ENCODE measurements around the gene ZNF548.

ZNF548 gene

DNA sequence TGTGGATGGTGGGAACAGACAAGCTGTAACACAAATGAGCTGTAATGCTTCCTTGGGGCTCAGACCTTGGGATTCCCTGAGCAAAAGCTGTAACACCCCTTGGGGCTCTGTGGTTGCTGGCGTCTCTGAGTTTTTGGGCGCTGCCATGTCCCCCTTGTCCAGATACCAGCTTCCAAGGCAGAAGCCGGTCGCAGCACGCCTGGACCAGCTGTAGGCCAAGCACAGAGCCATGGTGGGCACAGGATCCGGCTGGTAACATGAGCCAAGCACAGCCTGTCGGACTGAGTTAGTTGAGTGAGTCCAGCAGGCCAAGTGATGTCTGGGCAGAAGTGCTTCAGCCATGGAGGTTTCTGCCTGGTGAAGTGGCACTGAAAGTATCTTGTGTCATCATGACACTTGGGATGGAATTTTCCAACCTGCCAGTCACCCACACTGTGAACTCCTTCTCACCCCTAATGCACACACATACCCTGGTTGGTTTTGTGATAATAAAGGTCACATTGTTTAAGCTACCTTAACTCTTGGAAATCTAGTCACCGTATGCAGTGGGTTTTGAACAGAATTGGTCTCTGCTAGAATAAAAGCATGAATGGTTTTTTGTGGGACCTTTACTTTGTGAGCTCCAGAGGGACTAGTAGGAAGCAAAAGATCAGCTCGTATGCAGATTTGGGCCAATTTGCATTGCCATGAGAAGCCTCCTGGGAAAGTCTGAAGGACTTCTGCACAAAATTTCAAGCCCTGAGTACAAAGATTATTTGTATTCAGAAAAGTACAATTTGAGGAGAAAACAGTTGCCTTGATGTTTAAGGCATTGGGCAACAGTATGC, 14.3 kb downstream of the ZNF548 start:
- H3K9me3 ChIP-seq (ENCODE audit: control insufficient read depth in 1 of 2, low read length in 2 of 2) = peaks cover 10 to 47% of the 10 kb centered on the region in 2 donors
- peaks cover 4 to 37% of the 10 kb centered on the region in 2 donors for H3K36me3 ChIP-seq (ENCODE audit: control insufficient read depth in 1 of 2, insufficient read depth in 2 of 2, low read length in 2 of 2)
- no peaks in the 10 kb centered on the region for H3K4me1 ChIP-seq (ENCODE audit: control insufficient read depth in 1 of 2, insufficient read depth in 2 of 2, low read length in 2 of 2)
- H3K27ac ChIP-seq (ENCODE audit: low read length) = no peak overlapping the region
- H3K4me3 ChIP-seq (ENCODE audit: low read depth in 1 of 2, low read length in 2 of 2) = peak overlapping the region in 1 of 2 donors; percentile 12
- no peaks in the 10 kb centered on the region for H3K27me3 ChIP-seq (ENCODE audit: low read depth, low read length)

DNA sequence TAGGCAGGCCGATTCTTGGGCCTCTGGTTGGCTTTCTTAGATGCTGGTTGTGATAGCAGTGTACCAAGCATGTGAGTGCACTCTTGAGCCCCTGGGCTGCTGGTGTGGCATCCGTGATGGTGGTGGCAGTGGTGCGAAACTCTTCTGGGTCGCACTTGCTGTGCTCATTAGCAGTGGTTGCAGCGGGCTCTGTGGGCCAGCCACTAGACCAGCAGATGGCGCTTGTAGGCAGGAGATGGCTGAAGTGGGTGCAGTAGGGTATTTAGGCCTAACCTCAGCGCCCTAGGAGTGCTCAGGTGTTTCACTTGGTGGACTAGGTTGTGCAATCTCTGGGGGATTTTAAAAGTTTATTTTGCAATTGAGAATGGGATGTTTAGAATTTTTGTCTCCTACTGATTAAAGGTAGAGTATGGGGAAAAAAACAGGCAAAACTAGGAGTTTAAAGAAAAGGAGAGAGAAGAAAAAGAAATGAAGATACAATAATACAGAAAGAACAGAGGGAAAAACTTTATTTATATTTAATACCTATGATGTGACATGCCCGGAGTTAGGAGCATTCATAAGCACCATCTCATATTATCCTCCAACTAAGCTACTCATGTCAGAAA, 17.0 kb downstream of the ZNF548 start:
- H3K27ac ChIP-seq (ENCODE audit: low read length) = no peak overlapping the region
- peaks cover 4 to 7% of the 10 kb centered on the region in 2 donors for H3K4me1 ChIP-seq (ENCODE audit: control insufficient read depth in 1 of 2, insufficient read depth in 2 of 2, low read length in 2 of 2)
- peak overlapping the region in 1 of 2 donors; percentile 40 for H3K4me3 ChIP-seq (ENCODE audit: low read depth in 1 of 2, low read length in 2 of 2)
- peaks cover 0 to 33% of the 10 kb centered on the region in 2 donors for H3K9me3 ChIP-seq (ENCODE audit: control insufficient read depth in 1 of 2, low read length in 2 of 2)
- no peaks in the 10 kb centered on the region for H3K27me3 ChIP-seq (ENCODE audit: low read depth, low read length)
- H3K36me3 ChIP-seq (ENCODE audit: control insufficient read depth in 1 of 2, insufficient read depth in 2 of 2, low read length in 2 of 2) = peaks cover 0 to 15% of the 10 kb centered on the region in 2 donors

DNA sequence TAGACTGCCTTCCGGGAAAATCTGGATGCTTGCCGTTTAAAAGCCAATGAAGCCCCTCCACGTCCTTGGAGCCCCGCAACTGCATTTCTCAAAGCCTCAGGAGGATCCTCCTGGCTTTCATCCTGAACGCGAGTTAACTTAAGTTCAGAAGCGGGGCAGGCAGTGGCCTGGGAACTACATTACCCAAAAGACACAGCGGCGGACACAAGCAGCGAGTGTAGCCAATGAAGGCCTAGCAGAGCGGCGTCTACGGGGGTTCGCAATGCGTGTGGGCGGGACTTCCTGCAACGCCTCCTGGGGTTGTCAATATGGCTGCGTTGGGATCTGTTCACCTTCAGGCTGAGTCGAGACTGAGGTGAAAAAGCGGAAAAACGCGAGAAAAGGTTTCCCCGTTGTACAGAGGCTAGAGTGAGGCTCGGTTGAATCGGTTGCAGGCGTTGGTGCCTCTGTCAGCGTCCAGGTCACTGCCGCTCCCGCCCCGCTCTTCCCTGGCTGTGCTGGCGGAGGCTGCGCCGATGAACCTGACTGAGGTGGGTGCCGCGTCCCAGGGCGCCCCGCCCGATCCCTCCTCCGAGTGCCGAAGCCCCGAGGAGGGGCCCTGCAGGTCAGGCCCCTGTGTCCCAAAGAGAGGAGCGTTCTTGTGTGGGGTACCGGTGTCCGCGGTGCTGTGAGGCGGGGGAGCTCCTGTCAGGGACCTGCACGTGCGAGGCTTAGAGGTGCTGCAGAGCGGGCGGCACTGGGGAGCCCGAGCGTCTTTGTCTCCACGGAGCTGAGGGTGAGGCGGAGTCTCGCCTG, 21.4 kb downstream of the ZNF548 start, which contains the start of gene ZNF17:
Gene ZNF17, plus strand, starts transcription at position 285 of the 795 bp plus-strand sequence. CDS start 2,455 bp downstream, outside the sequence.
- Histone ChIP-seq H3K9me3 (ENCODE audit: control insufficient read depth in 1 of 2, low read length in 2 of 2) (peaks cover 0 to 18% of the 10 kb centered on the region in 2 donors), H3K36me3 (ENCODE audit: control insufficient read depth in 1 of 2, insufficient read depth in 2 of 2, low read length in 2 of 2) (peaks cover 21 to 32% of the 10 kb centered on the region in 2 donors), H3K4me3 (ENCODE audit: low read depth in 1 of 2, low read length in 2 of 2) (peak within 1 kb of the TSS; percentile 88 to 100), H3K27me3 (ENCODE audit: low read depth, low read length) (no peaks in the 10 kb centered on the region), H3K4me1 (ENCODE audit: control insufficient read depth in 1 of 2, insufficient read depth in 2 of 2, low read length in 2 of 2) (peaks cover 9 to 16% of the 10 kb centered on the region in 2 donors), H3K27ac (ENCODE audit: low read length) (peak within 1 kb of the TSS; percentile 68)

DNA sequence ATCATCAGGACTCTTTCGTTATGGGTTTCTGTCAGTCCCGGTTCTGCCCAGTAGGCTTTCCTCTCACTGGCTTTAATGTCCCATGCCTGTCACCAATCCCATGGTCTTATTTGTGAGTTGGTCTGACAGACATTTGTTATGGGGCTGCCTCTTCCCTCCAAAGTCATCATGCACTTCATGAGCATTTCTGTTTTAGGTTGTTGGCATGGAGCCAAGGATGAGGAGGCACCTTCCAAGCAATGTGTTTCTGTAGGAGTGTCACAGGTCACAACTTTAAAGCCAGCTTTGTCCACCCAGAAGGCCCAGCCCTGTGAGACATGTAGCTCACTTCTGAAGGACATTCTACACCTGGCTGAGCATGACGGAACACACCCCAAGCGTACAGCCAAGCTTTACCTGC, 29.8 kb downstream of the ZNF548 start:
- H3K36me3 ChIP-seq (ENCODE audit: control insufficient read depth in 1 of 2, insufficient read depth in 2 of 2, low read length in 2 of 2) = peaks cover 52 to 85% of the 10 kb centered on the region in 2 donors
- no peaks in the 10 kb centered on the region for H3K4me1 ChIP-seq (ENCODE audit: control insufficient read depth in 1 of 2, insufficient read depth in 2 of 2, low read length in 2 of 2)
- H3K27ac ChIP-seq (ENCODE audit: low read length) = no peak overlapping the region
- H3K27me3 ChIP-seq (ENCODE audit: low read depth, low read length) = no peaks in the 10 kb centered on the region
- H3K4me3 ChIP-seq (ENCODE audit: low read depth in 1 of 2, low read length in 2 of 2) = peak overlapping the region; percentile 27 to 57
- H3K9me3 ChIP-seq (ENCODE audit: control insufficient read depth in 1 of 2, low read length in 2 of 2) = peaks cover 39 to 62% of the 10 kb centered on the region in 2 donors

DNA sequence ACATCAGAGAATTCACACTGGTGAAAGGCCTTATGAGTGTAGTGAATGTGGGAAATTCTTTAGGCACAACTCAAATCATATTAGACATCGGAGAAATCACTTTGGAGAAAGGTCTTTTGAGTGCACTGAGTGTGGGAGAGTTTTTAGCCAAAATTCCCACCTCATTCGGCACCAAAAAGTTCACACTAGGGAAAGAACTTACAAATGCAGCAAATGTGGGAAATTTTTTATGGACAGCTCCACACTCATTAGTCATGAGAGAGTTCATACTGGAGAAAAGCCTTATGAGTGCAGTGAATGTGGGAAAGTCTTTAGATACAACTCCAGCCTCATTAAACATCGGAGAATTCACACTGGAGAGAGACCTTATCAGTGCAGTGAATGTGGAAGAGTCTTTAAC, 31.4 kb downstream of the ZNF548 start:
- Histone ChIP-seq H3K4me1 (ENCODE audit: control insufficient read depth in 1 of 2, insufficient read depth in 2 of 2, low read length in 2 of 2) (no peaks in the 10 kb centered on the region), H3K9me3 (ENCODE audit: control insufficient read depth in 1 of 2, low read length in 2 of 2) (peaks cover 39 to 51% of the 10 kb centered on the region in 2 donors), H3K27me3 (ENCODE audit: low read depth, low read length) (no peaks in the 10 kb centered on the region), H3K36me3 (ENCODE audit: control insufficient read depth in 1 of 2, insufficient read depth in 2 of 2, low read length in 2 of 2) (peaks cover 39 to 69% of the 10 kb centered on the region in 2 donors), H3K27ac (ENCODE audit: low read length) (no peak overlapping the region), H3K4me3 (ENCODE audit: low read depth in 1 of 2, low read length in 2 of 2) (peak overlapping the region; percentile 30 to 57)

DNA sequence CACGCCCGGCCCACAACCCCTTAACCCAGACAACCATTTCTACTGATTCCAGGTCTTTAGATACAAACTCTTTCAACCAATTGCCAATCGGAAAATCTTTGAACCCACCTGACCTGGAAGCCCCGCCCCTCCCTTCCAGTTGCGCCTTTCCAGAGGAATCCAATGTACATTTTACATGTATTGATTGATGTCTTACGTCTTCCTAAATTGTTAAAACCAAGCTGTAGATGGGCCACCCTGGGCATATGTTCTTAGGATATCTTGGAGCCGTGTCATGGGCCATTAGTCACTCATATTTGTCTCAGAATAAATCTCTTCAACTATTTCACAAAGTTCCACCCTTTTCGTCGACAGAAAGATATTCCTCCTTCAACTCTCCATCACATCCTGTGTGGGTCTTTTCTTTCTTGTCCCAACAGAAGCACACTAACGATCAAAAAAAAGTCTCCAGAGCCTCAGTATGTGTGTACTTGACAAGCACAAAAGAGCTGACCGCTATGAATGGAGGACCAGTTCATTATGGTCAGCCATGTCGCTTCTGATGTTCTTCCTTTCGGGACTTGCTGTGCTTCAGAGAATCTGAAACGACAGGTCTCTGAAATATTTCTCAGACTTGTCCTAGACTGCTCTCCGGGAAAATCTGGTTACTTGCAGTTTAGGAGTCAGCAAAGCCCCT, 44.9 kb downstream of the ZNF548 start:
- Histone ChIP-seq H3K4me1 (ENCODE audit: control insufficient read depth in 1 of 2, insufficient read depth in 2 of 2, low read length in 2 of 2) (peaks cover 0 to 18% of the 10 kb centered on the region in 2 donors), H3K27ac (ENCODE audit: low read length) (no peak overlapping the region), H3K27me3 (ENCODE audit: low read depth, low read length) (no peaks in the 10 kb centered on the region), H3K36me3 (ENCODE audit: control insufficient read depth in 1 of 2, insufficient read depth in 2 of 2, low read length in 2 of 2) (peaks cover 0 to 13% of the 10 kb centered on the region in 2 donors), H3K4me3 (ENCODE audit: low read depth in 1 of 2, low read length in 2 of 2) (peak overlapping the region; percentile 67 to 95), H3K9me3 (ENCODE audit: control insufficient read depth in 1 of 2, low read length in 2 of 2) (peaks cover 0 to 5% of the 10 kb centered on the region in 2 donors)

DNA sequence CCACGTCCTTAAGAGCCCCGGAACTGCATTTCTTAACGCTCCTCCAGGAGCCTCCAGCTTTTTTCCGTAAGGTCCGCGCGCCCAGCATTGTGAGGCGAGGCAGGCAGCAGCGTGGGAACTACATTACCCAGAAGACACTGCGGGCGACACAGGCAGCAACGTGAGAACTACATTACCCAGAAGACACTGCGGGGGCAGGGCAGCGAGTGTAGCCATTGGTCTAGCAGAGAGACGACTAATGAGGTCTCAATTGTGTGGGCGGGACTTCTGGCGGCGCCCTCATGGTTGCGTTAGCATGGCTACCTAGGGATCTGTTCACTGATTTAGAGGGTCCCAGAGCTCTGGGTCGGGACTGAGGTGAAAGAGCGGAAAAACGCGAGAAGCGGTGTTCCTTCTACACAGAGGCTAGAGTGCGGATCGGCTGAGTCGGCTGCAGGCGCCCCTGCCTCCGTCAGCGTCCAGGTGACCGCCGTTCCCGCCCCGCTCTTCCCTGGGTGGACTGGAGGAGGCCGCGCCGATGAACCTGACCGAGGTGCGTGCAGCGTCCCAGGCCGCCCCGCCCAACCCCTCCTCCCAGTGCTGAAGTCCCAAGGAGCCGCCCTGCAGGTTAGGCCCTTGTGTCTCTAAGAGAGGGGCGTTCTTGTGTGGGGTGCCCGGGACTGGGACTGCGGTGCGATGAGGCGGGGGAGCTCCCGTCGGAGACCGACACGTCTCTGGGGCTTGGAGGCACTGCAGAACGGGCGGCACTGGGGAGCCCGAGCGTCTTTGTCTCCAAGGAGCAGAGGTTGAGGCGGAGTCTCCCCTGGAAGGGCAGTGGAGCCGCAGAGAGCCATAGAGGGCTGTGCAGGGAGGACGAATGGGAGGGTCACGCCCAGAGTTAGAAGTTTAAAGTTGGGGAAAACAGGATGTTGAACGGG, 45.7 kb downstream of the ZNF548 start, which contains the start of gene ZNF749:
Gene ZNF749, plus strand, starts transcription at position 264 of the 917 bp plus-strand sequence. Its CDS starts 254 bp downstream, at position 518.
- no peaks in the 10 kb centered on the region for H3K27me3 ChIP-seq (ENCODE audit: low read depth, low read length)
- H3K9me3 ChIP-seq (ENCODE audit: control insufficient read depth in 1 of 2, low read length in 2 of 2) = peaks cover 0 to 9% of the 10 kb centered on the region in 2 donors
- peaks cover 0 to 20% of the 10 kb centered on the region in 2 donors for H3K36me3 ChIP-seq (ENCODE audit: control insufficient read depth in 1 of 2, insufficient read depth in 2 of 2, low read length in 2 of 2)
- H3K4me3 ChIP-seq (ENCODE audit: low read depth in 1 of 2, low read length in 2 of 2) = peak within 1 kb of the TSS; percentile 67 to 95
- H3K4me1 ChIP-seq (ENCODE audit: control insufficient read depth in 1 of 2, insufficient read depth in 2 of 2, low read length in 2 of 2) = peaks cover 0 to 18% of the 10 kb centered on the region in 2 donors
- H3K27ac ChIP-seq (ENCODE audit: low read length) = peak within 1 kb of the TSS; percentile 57

DNA sequence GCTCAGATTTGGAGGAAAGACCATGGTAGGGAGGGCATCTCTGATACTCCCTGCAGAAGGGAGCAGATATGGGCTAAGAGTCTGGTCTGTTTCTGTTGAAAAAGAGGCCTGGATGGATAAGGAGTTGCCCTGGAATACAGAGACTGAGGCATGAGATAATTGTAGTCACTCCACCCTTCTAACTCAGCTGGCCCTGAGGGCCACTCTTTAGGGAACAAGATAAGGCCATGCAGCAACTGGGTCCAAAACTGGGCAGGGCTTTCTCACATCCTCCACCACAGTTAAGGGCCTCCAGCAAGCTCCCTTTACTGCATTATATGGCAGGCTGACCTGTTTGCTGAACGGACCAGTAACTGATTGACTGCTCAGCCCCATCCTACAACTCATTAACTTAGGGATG, 46.8 kb downstream of the ZNF548 start:
- H3K9me3 ChIP-seq (ENCODE audit: control insufficient read depth in 1 of 2, low read length in 2 of 2) = peaks cover 0 to 18% of the 10 kb centered on the region in 2 donors
- peaks cover 0 to 18% of the 10 kb centered on the region in 2 donors for H3K4me1 ChIP-seq (ENCODE audit: control insufficient read depth in 1 of 2, insufficient read depth in 2 of 2, low read length in 2 of 2)
- H3K36me3 ChIP-seq (ENCODE audit: control insufficient read depth in 1 of 2, insufficient read depth in 2 of 2, low read length in 2 of 2) = peaks cover 0 to 22% of the 10 kb centered on the region in 2 donors
- peak overlapping the region; percentile 67 to 95 for H3K4me3 ChIP-seq (ENCODE audit: low read depth in 1 of 2, low read length in 2 of 2)
- no peak overlapping the region for H3K27ac ChIP-seq (ENCODE audit: low read length)
- H3K27me3 ChIP-seq (ENCODE audit: low read depth, low read length) = no peaks in the 10 kb centered on the region

DNA sequence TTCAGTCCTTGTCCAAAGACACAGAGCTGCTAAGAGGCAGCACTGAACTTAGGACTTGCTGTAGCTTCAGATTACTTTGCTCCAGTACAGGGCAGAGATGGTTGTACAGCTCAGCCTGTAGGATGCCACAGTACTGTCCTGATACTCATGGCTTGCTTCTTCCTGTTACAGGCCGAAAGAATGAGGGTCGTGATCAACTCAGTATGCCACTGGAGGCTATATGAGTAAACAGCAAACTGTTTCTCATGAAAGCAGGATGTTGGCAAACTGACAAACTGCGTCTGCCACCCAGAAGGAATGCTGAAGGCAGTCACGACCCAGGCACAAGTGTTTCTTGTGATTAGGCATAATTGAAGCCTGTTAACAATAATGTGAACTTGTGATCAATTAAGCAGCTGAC, 48.3 kb downstream of the ZNF548 start:
- Histone ChIP-seq H3K27ac (ENCODE audit: low read length) (no peak overlapping the region), H3K4me1 (ENCODE audit: control insufficient read depth in 1 of 2, insufficient read depth in 2 of 2, low read length in 2 of 2) (peaks cover 0 to 18% of the 10 kb centered on the region in 2 donors), H3K27me3 (ENCODE audit: low read depth, low read length) (no peaks in the 10 kb centered on the region), H3K4me3 (ENCODE audit: low read depth in 1 of 2, low read length in 2 of 2) (peak overlapping the region in 1 of 2 donors; percentile 26), H3K36me3 (ENCODE audit: control insufficient read depth in 1 of 2, insufficient read depth in 2 of 2, low read length in 2 of 2) (peaks cover 0 to 35% of the 10 kb centered on the region in 2 donors), H3K9me3 (ENCODE audit: control insufficient read depth in 1 of 2, low read length in 2 of 2) (peaks cover 10 to 31% of the 10 kb centered on the region in 2 donors)

DNA sequence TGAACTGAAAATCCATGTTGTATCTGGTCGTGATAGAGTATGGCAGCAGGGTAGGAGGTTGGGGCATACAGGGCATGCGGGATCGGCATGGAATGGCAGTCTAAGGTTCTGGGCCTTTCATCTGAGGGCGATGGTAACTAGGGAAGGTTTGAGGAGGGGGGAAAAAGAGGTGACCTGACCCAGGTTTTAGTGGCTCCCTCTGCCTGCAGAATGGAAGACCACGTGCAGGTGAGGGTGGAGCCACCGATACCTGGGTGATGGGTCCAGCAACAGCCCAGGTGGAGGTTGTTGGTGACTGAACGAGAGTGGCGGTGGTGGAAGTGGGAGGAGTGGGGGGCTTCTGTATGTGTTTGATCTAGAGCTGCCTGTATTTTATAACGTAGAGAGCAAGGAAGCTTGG, 49.3 kb downstream of the ZNF548 start:
- H3K27ac ChIP-seq (ENCODE audit: low read length) = no peak overlapping the region
- peak overlapping the region in 1 of 2 donors; percentile 26 for H3K4me3 ChIP-seq (ENCODE audit: low read depth in 1 of 2, low read length in 2 of 2)
- H3K4me1 ChIP-seq (ENCODE audit: control insufficient read depth in 1 of 2, insufficient read depth in 2 of 2, low read length in 2 of 2) = peaks cover 0 to 18% of the 10 kb centered on the region in 2 donors
- no peaks in the 10 kb centered on the region for H3K27me3 ChIP-seq (ENCODE audit: low read depth, low read length)
- H3K36me3 ChIP-seq (ENCODE audit: control insufficient read depth in 1 of 2, insufficient read depth in 2 of 2, low read length in 2 of 2) = peaks cover 7 to 45% of the 10 kb centered on the region in 2 donors
- H3K9me3 ChIP-seq (ENCODE audit: control insufficient read depth in 1 of 2, low read length in 2 of 2) = peaks cover 20 to 41% of the 10 kb centered on the region in 2 donors
